NOMO-1 treated with DMSO at 0.1 percent for 48 hours (cell line): ENCODE measurements around the gene SPATA6.
"Not testable (repeated sequence)": the region's sequence is repeated elsewhere in the genome, so short reads cannot be mapped to it uniquely, and the experiment has no call there.

ENCODE experiments used
- DNase-seq: peaks from one replicate; lab custom pipeline; 2025; ENCODE audit not compliant: unreplicated experiment; lab: John Stamatoyannopoulos, UW

Gene SPATA6

GRCh38 chr1:48362901-48363300 lies 109.1 kb downstream of the SPATA6 start:
- no peak for DNase-seq

GRCh38 chr1:48356901-48357300 lies 115.1 kb downstream of the SPATA6 start:
- no peak for DNase-seq

GRCh38 chr1:48344373-48344772 lies 127.6 kb downstream of the SPATA6 start:
- DNase-seq, result no peak

GRCh38 chr1:48341221-48341620 lies 130.8 kb downstream of the SPATA6 start:
- DNase-seq, result no peak

- DNase-seq, result no peak
Observed at GRCh38 chr1:48338257-48338656, 133.7 kb downstream of the SPATA6 start.

GRCh38 chr1:48333316-48333715 lies 138.7 kb downstream of the SPATA6 start:
- DNase-seq, result no peak

GRCh38 chr1:48332115-48332514 lies 139.9 kb downstream of the SPATA6 start:
- no peak for DNase-seq

- no peak for DNase-seq
Observed at GRCh38 chr1:48329905-48330304, 142.1 kb downstream of the SPATA6 start.

GRCh38 chr1:48329486-48329885 lies 142.5 kb downstream of the SPATA6 start:
- no peak for DNase-seq

GRCh38 chr1:48311829-48312228 lies 160.2 kb downstream of the SPATA6 start:
- not testable (repeated sequence) for DNase-seq

- DNase-seq, result no peak
Observed at GRCh38 chr1:48309564-48310082, 162.4 kb downstream of the SPATA6 start.

GRCh38 chr1:48302652-48303051 lies 169.4 kb downstream of the SPATA6 start:
- DNase-seq, result no peak

- DNase-seq, result no peak
Observed at GRCh38 chr1:48294656-48295055, 177.3 kb downstream of the SPATA6 start.

GRCh38 chr1:48294094-48294493 lies 177.9 kb downstream of the SPATA6 start:
- DNase-seq, result not testable (repeated sequence)

- no peak for DNase-seq
Observed at GRCh38 chr1:48292706-48293105, 179.3 kb downstream of the SPATA6 start.

GRCh38 chr1:48291421-48291820 lies 180.6 kb downstream of the SPATA6 start:
- no peak for DNase-seq

GRCh38 chr1:48285525-48285924 lies 186.5 kb downstream of the SPATA6 start:
- DNase-seq, result no peak

GRCh38 chr1:48284696-48285420 lies 187.1 kb downstream of the SPATA6 start:
- not testable (repeated sequence) for DNase-seq

- DNase-seq, result not testable (repeated sequence)
Observed at GRCh38 chr1:48282329-48282728, 189.7 kb downstream of the SPATA6 start.

- not testable (repeated sequence) for DNase-seq
Observed at GRCh38 chr1:48277437-48277836, 194.6 kb downstream of the SPATA6 start.

- no peak for DNase-seq
Observed at GRCh38 chr1:48266576-48266975, 205.4 kb downstream of the SPATA6 start.

- no peak for DNase-seq
Observed at GRCh38 chr1:48263041-48263440, 209.0 kb downstream of the SPATA6 start.

- no peak for DNase-seq
Observed at GRCh38 chr1:48261881-48262400, 210.1 kb downstream of the SPATA6 start.
